Body of pancreas (tissue), 4 donors: Measurements from ENCODE around the gene MOK.

Source experiments
- CTCF ChIP-seq, 7 experiments: fragments of 450-650 bp in 4 of 7; fragments of 200-600 bp in 3 of 7; sonication (generic) in 3 of 7; IDR thresholded peaks; one replicate each; pipeline ENCODE4 v1.5.1; 2016 to 2019; ENCODE audit warnings: antibody characterized with exemption in 7 of 7
- POLR2A ChIP-seq, 3 donors: fragments of 450-650 bp; IDR thresholded peaks; one replicate each; pipeline ENCODE4 v1.6.1; 2016; ENCODE audit warnings: antibody characterized with exemption in 3 of 3, mild to moderate bottlenecking in 2 of 3

- TF ChIP-seq POLR2A (IDR thresholded peaks at IDR 0.05) = no peak
- TF ChIP-seq CTCF (IDR thresholded peaks at IDR 0.05) = no peak
These were observed 12.7 kb upstream of the MOK start for GRCh38 chr14:102317564-102318248.
